Eye (tissue), 1 donor: ENCODE data around the gene LGSN.
"Not testable (repeated sequence)": the region's sequence is repeated elsewhere in the genome, so short reads cannot be mapped to it uniquely, and the experiment has no call there.

Experiments
- DNase-seq: peaks from one replicate; pipeline ENCODE4 v3.0.0-alpha.2; 2015

LGSN gene

GRCh38 chr6:63230027-63230426 lies 89.8 kb downstream of the LGSN start:
- not testable (repeated sequence) for DNase-seq

DNA sequence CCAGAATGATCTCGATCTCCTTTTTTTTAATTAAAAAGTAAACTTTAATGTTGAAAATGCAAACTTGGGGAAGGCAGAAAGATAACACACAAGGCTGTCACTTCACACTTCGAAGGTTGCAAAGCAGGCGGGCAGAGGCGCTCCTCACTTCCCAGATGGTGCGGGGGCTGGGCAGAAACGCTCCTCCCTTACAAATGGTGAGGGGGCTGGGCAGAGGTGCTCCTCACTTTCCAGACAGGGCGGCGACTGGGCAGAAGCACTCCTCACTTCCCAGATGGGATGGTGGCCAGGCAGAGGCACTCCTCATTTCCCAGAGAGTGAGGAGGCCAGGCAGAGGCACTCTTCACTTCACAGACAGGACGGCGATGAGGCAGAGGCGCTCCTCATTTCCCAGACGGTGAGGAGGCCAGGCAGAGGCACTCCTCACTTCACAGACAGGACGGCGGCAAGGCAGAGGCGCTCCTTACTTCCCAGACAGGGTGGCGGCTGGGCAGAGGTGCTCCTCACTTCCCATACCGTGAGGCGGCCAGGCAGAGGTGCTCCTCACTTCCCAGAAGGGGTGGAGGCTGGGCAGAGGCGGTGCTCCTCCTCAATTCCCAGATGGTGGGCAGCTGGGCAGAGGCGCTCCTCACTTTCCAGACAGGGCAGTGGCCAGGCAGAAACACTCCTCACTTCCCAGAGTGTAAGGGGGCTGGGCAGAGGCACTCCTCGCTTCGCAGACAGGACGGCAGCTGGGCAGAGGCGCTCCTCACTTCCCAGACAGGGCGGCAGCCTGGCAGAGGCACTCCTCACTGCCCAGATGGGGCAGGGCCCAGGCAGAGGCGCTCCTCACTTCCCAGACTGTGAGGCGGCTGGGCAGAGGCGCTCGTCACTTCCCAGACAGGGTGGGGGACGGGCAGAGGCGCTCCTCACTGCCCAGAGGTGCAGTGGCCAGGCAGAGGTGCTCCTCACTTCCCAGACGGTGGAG lies 91.6 kb downstream of the LGSN start:
- DNase-seq: not testable (repeated sequence)

- DNase-seq: not testable (repeated sequence)
Observed at GRCh38 chr6:63225987-63226386, 93.8 kb downstream of the LGSN start.
